ENCODE data around the gene QSOX2.

GRCh38 chr9:136235171-136235570 is 10.4 kb downstream of the QSOX2 start:
- TF ChIP-seq CTCF (IDR thresholded peaks at IDR 0.05) (no peak), POLR2A (IDR thresholded peaks at IDR 0.05) (no peak)
